Esophagus muscularis mucosa (tissue), 4 donors: Measurements from ENCODE around the gene MGST2. TPM values are rescaled to one million over a fixed set of nuclear protein-coding genes. Genes with fewer than 3 reads are reported as not detected.

ENCODE experiments used
- DNase-seq: peaks from one replicate; pipeline ENCODE4 v3.0.0-alpha.2; 2017; ENCODE audit errors: extremely low spot score
- H3K27ac ChIP-seq, 4 donors: fragments of 200-600 bp; sonication (generic); replicated peaks in 1 of 4; 1 replicate in 3 of 4; 2 replicates in 1 of 4; pipeline ENCODE4 v1.5.1; 2016 to 2019; ENCODE audit warnings: mild to moderate bottlenecking in 1 of 4
- H3K27me3 ChIP-seq, 4 donors: fragments of 200-600 bp; sonication (generic); one replicate each; pipeline versions ENCODE4 v1.5.1 to v1.6.0; 2016 to 2019
- H3K36me3 ChIP-seq, 4 donors: fragments of 200-600 bp; sonication (generic); one replicate each; pipeline ENCODE4 v1.5.1; 2016 to 2019
- H3K4me1 ChIP-seq, 4 donors: fragments of 200-600 bp; sonication (generic); one replicate each; pipeline ENCODE4 v1.5.1; 2016 to 2019
- H3K4me3 ChIP-seq, 4 donors: fragments of 200-600 bp; sonication (generic); 1 replicate in 2 of 4; 2 replicates in 2 of 4; pipeline ENCODE4 v1.5.1; 2016 to 2019; ENCODE audit warnings: mild to moderate bottlenecking in 4 of 4, moderate library complexity in 1 of 4
- H3K9me3 ChIP-seq, 4 donors: fragments of 200-600 bp; sonication (generic); 1 replicate in 3 of 4; 2 replicates in 1 of 4; pipeline ENCODE4 v1.5.1; 2016 to 2019
- CTCF ChIP-seq, 3 experiments: fragments of 200-600 bp in 2 of 3; fragments of 450-650 bp in 1 of 3; sonication (generic) in 2 of 3; IDR thresholded peaks; one replicate each; pipeline ENCODE4 v1.5.1; 2017 to 2019; ENCODE audit warnings: antibody characterized with exemption in 3 of 3, mild to moderate bottlenecking in 2 of 3, moderate library complexity in 1 of 3
- EP300 ChIP-seq: sonication (generic); formaldehyde crosslinking; IDR thresholded peaks from one replicate; pipeline ENCODE4 v1.6.1; 2017; ENCODE audit warnings: antibody characterized with exemption
- POLR2A ChIP-seq: fragments of 450-650 bp; IDR thresholded peaks from one replicate; pipeline ENCODE4 v1.6.1; 2017; ENCODE audit warnings: antibody characterized with exemption, moderate library complexity, mild to moderate bottlenecking, low read depth
- POLR2AphosphoS5 ChIP-seq, 2 donors: sonication (generic); formaldehyde crosslinking; IDR thresholded peaks; one replicate each; pipeline ENCODE4 v1.6.1; 2017; ENCODE audit warnings: antibody characterized with exemption in 2 of 2
- WGBS: methylation state at CpG from one replicate; pipeline ENCODE4 v1.1.5; 2018; 5-methylcytosine and 5-hydroxymethylcytosine counted together
- intact Hi-C: fragments of 100-400 bp; cut with DNase I; formaldehyde crosslinking; loops from one replicate; pipeline ENCODE4 v1.15.1; 2023
- total RNA-seq, 4 donors: library from RNA; depleted of rRNA; stranded (reverse); fragments of >200 nt; gene quantifications; one replicate each; pipeline versions ENCODE4 v1.1.0 to v1.2.1, GENCODE V29; 2016

The MGST2 gene
- total RNA-seq, 4 donors from 2014 or later: 28.7 to 39.7 (median 34.2) TPM

GRCh38 chr4:139736274-139736660 is 70.6 kb downstream of the MGST2 start:
- H3K27ac ChIP-seq: peak overlapping the region; percentile 90 to 91 (median 90)
- 77% methylated on average over 5 of the region's 5 CpGs for WGBS
- intact Hi-C loops: loop anchor here (10.0 kb wide), 2 partner anchors 269 to 589 kb away; no protein-coding TSS in a partner anchor

GRCh38 chr4:139736661-139737060 is 71.0 kb downstream of the MGST2 start:
- intact Hi-C loops: loop anchor here (10.0 kb wide), 2 partner anchors 268 to 588 kb away; no protein-coding TSS in a partner anchor
- no peak for TF ChIP-seq EP300
- TF ChIP-seq POLR2AphosphoS5 (IDR thresholded peaks at IDR 0.05): no peak
- TF ChIP-seq CTCF (IDR thresholded peaks at IDR 0.05): no peak
- no peak for TF ChIP-seq POLR2A
- Histone ChIP-seq H3K36me3 (no peaks in the 10 kb centered on the region), H3K27ac (peak overlapping the region; percentile 90 to 91 (median 90)), H3K27me3 (no peaks in the 10 kb centered on the region), H3K4me3 (no peak overlapping the region), H3K4me1 (peaks cover 35 to 51% (median 47%) of the 10 kb centered on the region in 4 donors), H3K9me3 (no peaks in the 10 kb centered on the region)
- WGBS: 74% methylated on average over 2 of the region's 2 CpGs
- no peak for DNase-seq

More at GRCh38 chr4:139736274-139736660, 70.6 kb downstream of the MGST2 start:
- TF ChIP-seq CTCF (IDR thresholded peaks at IDR 0.05): no peak
- no peak for TF ChIP-seq POLR2A
- no peaks in the 10 kb centered on the region for H3K9me3 ChIP-seq
- no peak overlapping the region for H3K4me3 ChIP-seq
- no peak for DNase-seq
- H3K4me1 ChIP-seq: peaks cover 34 to 49% (median 45%) of the 10 kb centered on the region in 4 donors
- no peaks in the 10 kb centered on the region for H3K27me3 ChIP-seq
- no peaks in the 10 kb centered on the region for H3K36me3 ChIP-seq

GRCh38 chr4:139738846-139739613 is 73.4 kb downstream of the MGST2 start:
- intact Hi-C loops: loop anchor here (10.0 kb wide), 2 partner anchors 266 to 586 kb away; no protein-coding TSS in a partner anchor
- Histone ChIP-seq H3K4me3 (no peak overlapping the region), H3K27me3 (no peaks in the 10 kb centered on the region), H3K9me3 (no peaks in the 10 kb centered on the region), H3K4me1 (peaks cover 29 to 52% (median 41%) of the 10 kb centered on the region in 4 donors), H3K27ac (peak overlapping the region; percentile 14 to 84 (median 50)), H3K36me3 (no peaks in the 10 kb centered on the region)
- DNase-seq: no peak
- whole genome bisulfite sequencing: 84% methylated on average over 2 of the region's 2 CpGs
- TF ChIP-seq EP300 (no peak), CTCF (IDR thresholded peaks at IDR 0.05) (no peak), POLR2AphosphoS5 (IDR thresholded peaks at IDR 0.05) (no peak), POLR2A (no peak)

- WGBS: 57% methylated on average over 4 of the region's 5 CpGs
- H3K4me1 ChIP-seq: peaks cover 21 to 44% (median 37%) of the 10 kb centered on the region in 4 donors
- no peaks in the 10 kb centered on the region for H3K9me3 ChIP-seq
- H3K27ac ChIP-seq: peak overlapping the region; percentile 78 to 84 (median 79)
- H3K27me3 ChIP-seq: no peaks in the 10 kb centered on the region
- H3K4me3 ChIP-seq: peak overlapping the region in 2 of 4 donors; percentile 6 to 17
- H3K36me3 ChIP-seq: no peaks in the 10 kb centered on the region
- intact Hi-C loops: no loop called here
- no peak for DNase-seq
- TF ChIP-seq POLR2AphosphoS5 (IDR thresholded peaks at IDR 0.05) (no peak), POLR2A (no peak), EP300 (no peak), CTCF (IDR thresholded peaks at IDR 0.05) (no peak)
Measured at GRCh38 chr4:139740121-139740520, 74.5 kb downstream of the MGST2 start.
